Measurements from ENCODE around the gene LGMN.

GRCh38 chr14:92670160-92670559 lies 78.3 kb downstream of the LGMN start:
- TF ChIP-seq TAF1 (IDR thresholded peaks at IDR 0.05; ENCODE audit: low read depth, low read length) (no peak), POLR2AphosphoS5 (IDR thresholded peaks at IDR 0.05; ENCODE audit: low read depth, low read length) (no peak), PAX5 (IDR thresholded peaks at IDR 0.05; ENCODE audit: insufficient read depth, low read length, severe bottlenecking) (no peak), POLR2A (IDR thresholded peaks at IDR 0.05; ENCODE audit: low read depth, low read length) (no peak), SPI1 (IDR thresholded peaks at IDR 0.05; ENCODE audit: low read depth, low read length) (no peak)
